Measurements from ENCODE around the gene CBLN2. TPM values are rescaled to one million over a fixed set of nuclear protein-coding genes. Genes with fewer than 3 reads are reported as not detected.

The CBLN2 gene
- total RNA-seq, 1 experiment from 2014 or later: not detected

DNA sequence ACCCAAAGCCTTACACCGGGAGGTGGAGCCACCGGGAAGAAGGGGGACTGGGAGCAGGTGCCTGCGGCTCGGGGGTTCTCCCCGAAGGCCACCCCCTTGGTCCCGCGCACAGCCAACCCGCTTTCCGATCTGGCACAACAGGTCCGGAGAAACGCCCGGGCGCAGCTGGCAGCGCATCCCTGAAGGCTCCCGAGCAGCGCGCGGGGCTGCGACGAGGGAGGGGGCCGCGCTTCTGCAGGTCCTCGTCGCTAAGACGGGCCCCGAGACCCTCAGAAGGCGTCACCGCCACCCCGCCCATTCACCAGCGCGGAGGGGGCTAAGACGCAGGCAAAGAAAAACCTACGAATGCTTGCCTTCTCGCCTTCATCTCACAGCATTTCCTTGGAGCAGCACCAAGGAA lies 1.8 kb downstream of the CBLN2 start:
- H3K9me2 ChIP-seq (replicated peaks; ENCODE audit: low read length): no peaks in the 10 kb centered on the region
- no peaks in the 10 kb centered on the region for H3K36me3 ChIP-seq (ENCODE audit: low read depth, low read length)
- BruUV-seq (replicated peaks): no TSS peak
- ChIA-PET POLR2A (ENCODE audit: unreplicated experiment) (no interaction called here), CTCF (no interaction called here)
- H2AFZ ChIP-seq (ENCODE audit: low read length): no peak overlapping the region
- DNase-seq (no peak), ATAC-seq (no peak)
- intact Hi-C loops (cut with micrococcal nuclease): loop anchor here (5.0 kb wide), 1 partner anchor 1760 kb away; no protein-coding TSS in a partner anchor
- no peaks in the 10 kb centered on the region for H4K20me1 ChIP-seq (ENCODE audit: low read length)
- no peak overlapping the region for H3K4me3 ChIP-seq (ENCODE audit: low read length)
- no peaks in the 10 kb centered on the region for H3K79me2 ChIP-seq (ENCODE audit: low read length)
- H3K27ac ChIP-seq (ENCODE audit: low read length): no peak overlapping the region
- no peak overlapping the region for H3K9ac ChIP-seq (ENCODE audit: low read length)
- H3K4me1 ChIP-seq (ENCODE audit: insufficient read depth, low read length): peaks cover 10% of the 10 kb centered on the region; the same call in 1 of the 2 replicates
- H3F3A ChIP-seq (ENCODE audit: low read length, unreplicated experiment): no peaks in the 10 kb centered on the region
- H3K9me3 ChIP-seq (ENCODE audit: low read length): no peaks in the 10 kb centered on the region
- H3K27me3 ChIP-seq (ENCODE audit: low read length): peaks cover 77% of the 10 kb centered on the region
- 0 out of 2 replicates have a peak overlapping the region, but pooled peaks have one; percentile 88 for H3K4me2 ChIP-seq (ENCODE audit: low read length)
- TF ChIP-seq, protein P1, sequence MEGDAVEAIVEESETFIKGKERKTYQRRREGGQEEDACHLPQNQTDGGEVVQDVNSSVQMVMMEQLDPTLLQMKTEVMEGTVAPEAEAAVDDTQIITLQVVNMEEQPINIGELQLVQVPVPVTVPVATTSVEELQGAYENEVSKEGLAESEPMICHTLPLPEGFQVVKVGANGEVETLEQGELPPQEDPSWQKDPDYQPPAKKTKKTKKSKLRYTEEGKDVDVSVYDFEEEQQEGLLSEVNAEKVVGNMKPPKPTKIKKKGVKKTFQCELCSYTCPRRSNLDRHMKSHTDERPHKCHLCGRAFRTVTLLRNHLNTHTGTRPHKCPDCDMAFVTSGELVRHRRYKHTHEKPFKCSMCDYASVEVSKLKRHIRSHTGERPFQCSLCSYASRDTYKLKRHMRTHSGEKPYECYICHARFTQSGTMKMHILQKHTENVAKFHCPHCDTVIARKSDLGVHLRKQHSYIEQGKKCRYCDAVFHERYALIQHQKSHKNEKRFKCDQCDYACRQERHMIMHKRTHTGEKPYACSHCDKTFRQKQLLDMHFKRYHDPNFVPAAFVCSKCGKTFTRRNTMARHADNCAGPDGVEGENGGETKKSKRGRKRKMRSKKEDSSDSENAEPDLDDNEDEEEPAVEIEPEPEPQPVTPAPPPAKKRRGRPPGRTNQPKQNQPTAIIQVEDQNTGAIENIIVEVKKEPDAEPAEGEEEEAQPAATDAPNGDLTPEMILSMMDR (conservative IDR thresholded peaks at IDR 0.05; ENCODE audit: low read depth, low read length): no peak
- TF ChIP-seq EZH2phosphoT487 (IDR thresholded peaks at IDR 0.05; ENCODE audit: borderline replicate concordance, low read length) (no peak), EZH2 (IDR thresholded peaks at IDR 0.05; ENCODE audit: low read length, unreplicated experiment) (no peak)

DNA sequence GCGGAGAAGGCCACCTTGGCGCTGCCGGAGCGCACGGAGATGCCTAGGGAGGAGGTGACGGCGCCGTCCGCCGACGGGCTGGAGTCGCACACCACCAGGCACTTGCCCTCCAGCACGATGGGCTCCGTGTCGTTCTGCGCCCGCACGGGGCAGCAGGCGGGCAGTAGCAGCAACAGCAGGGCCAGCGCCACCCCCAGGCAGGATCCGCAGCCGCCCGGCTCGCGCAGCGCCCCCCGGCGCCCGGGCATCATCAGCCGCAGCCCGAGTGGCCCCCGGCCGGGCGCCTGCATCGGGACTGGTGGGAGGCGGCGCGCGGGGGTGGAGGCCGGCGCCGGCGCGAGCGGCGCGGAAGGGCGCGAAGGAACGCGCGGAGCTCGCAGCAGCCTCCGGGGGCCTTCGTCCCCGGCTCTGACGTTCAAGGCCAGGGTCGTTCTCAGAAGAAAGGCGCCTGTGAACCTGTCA lies 2.2 kb downstream of the CBLN2 start:
- CTCF ChIA-PET: no interaction called here
- no peak overlapping the region for H3K9ac ChIP-seq (ENCODE audit: low read length)
- BruUV-seq (replicated peaks): no TSS peak
- no peak overlapping the region for H3K27ac ChIP-seq (ENCODE audit: low read length)
- intact Hi-C loops (cut with micrococcal nuclease): loop anchor here (5.0 kb wide), 1 partner anchor 1760 kb away; no protein-coding TSS in a partner anchor
- H2AFZ ChIP-seq (ENCODE audit: low read length): no peak overlapping the region
- no peak overlapping the region for H3K4me3 ChIP-seq (ENCODE audit: low read length)
- DNase-seq (no peak), ATAC-seq (no peak)
- TF ChIP-seq, protein P1 (conservative IDR thresholded peaks at IDR 0.05; ENCODE audit: low read depth, low read length): no peak
- TF ChIP-seq EZH2phosphoT487 (IDR thresholded peaks at IDR 0.05; ENCODE audit: borderline replicate concordance, low read length) (no peak), EZH2 (IDR thresholded peaks at IDR 0.05; ENCODE audit: low read length, unreplicated experiment) (no peak)
- no peaks in the 10 kb centered on the region for H4K20me1 ChIP-seq (ENCODE audit: low read length)
- no peaks in the 10 kb centered on the region for H3K79me2 ChIP-seq (ENCODE audit: low read length)
- peaks cover 10% of the 10 kb centered on the region; the same call in 1 of the 2 replicates for H3K4me1 ChIP-seq (ENCODE audit: insufficient read depth, low read length)
- H3F3A ChIP-seq (ENCODE audit: low read length, unreplicated experiment): no peaks in the 10 kb centered on the region
- H3K9me2 ChIP-seq (replicated peaks; ENCODE audit: low read length): no peaks in the 10 kb centered on the region
- POLR2A ChIA-PET (ENCODE audit: unreplicated experiment): no interaction called here
- no peaks in the 10 kb centered on the region for H3K9me3 ChIP-seq (ENCODE audit: low read length)
- H3K27me3 ChIP-seq (ENCODE audit: low read length): peaks cover 74% of the 10 kb centered on the region
- no peak overlapping the region for H3K4me2 ChIP-seq (ENCODE audit: low read length)
- no peaks in the 10 kb centered on the region for H3K36me3 ChIP-seq (ENCODE audit: low read depth, low read length)

DNA sequence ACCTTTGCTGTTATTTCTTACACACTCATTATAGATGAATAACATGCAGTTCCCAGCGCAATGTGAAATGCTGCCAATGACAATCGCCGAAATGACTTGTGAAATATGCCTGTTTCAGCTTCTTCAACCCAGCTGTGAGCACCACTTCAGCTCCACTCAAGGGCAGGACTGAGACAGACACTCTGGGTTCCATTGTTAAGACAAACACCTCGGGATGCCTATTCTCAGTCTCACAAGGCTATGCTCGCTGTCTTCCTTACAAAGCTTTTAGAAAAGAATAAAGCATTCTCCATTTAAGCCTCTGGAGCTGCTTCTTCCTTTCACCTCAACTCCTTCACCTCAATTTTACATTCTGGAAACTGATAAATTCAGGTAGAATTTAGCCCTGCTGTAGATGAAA lies 4.2 kb downstream of the CBLN2 start:
- no peak for DNase-seq
- Histone ChIP-seq H3K4me2 (ENCODE audit: low read length) (no peak overlapping the region), H3K4me3 (ENCODE audit: low read length) (no peak overlapping the region), H3K36me3 (ENCODE audit: low read depth, low read length) (no peaks in the 10 kb centered on the region), H2AFZ (ENCODE audit: low read length) (no peak overlapping the region), H3K27me3 (ENCODE audit: low read length) (peaks cover 61% of the 10 kb centered on the region), H3K9me3 (ENCODE audit: low read length) (no peaks in the 10 kb centered on the region), H3K4me1 (ENCODE audit: insufficient read depth, low read length) (peaks cover 10% of the 10 kb centered on the region; the same call in 1 of the 2 replicates), H3K9me2 (replicated peaks; ENCODE audit: low read length) (no peaks in the 10 kb centered on the region), H3K9ac (ENCODE audit: low read length) (no peak overlapping the region), H3K27ac (ENCODE audit: low read length) (no peak overlapping the region), H3F3A (ENCODE audit: low read length, unreplicated experiment) (no peaks in the 10 kb centered on the region), H4K20me1 (ENCODE audit: low read length) (no peaks in the 10 kb centered on the region), H3K79me2 (ENCODE audit: low read length) (no peaks in the 10 kb centered on the region)
- ATAC-seq: no peak
- ChIA-PET CTCF (no interaction called here), POLR2A (ENCODE audit: unreplicated experiment) (no interaction called here)
- intact Hi-C loops (cut with micrococcal nuclease): loop anchor here (5.0 kb wide), 1 partner anchor 1758 kb away; no protein-coding TSS in a partner anchor
- no peak for TF ChIP-seq EZH2phosphoT487 (IDR thresholded peaks at IDR 0.05; ENCODE audit: borderline replicate concordance, low read length)
- TF ChIP-seq, protein P1 (conservative IDR thresholded peaks at IDR 0.05; ENCODE audit: low read depth, low read length): no peak
- no peak for TF ChIP-seq EZH2 (IDR thresholded peaks at IDR 0.05; ENCODE audit: low read length, unreplicated experiment)
- BruUV-seq (replicated peaks): no TSS peak
